Heart right ventricle (tissue), 16 donors: ENCODE results near the gene SKAP1. TPM values are rescaled to one million over a fixed set of nuclear protein-coding genes. Genes with fewer than 3 reads are reported as not detected.
"Not testable (repeated sequence)": the region's sequence is repeated elsewhere in the genome, so short reads cannot be mapped to it uniquely, and the experiment has no call there.

Experiments
- ATAC-seq, 8 donors: fragments of 200-7000 bp; cut with Tn5 transposase; one replicate each; pipeline ENCODE4 v1.9.1; 2020; ENCODE audit warnings: mild to moderate bottlenecking in 8 of 8, moderate library complexity in 8 of 8, moderate number of reproducible peaks in 1 of 8
- DNase-seq, 2 donors: peaks; one replicate each; pipeline ENCODE4 v3.0.0-alpha.2; 2020
- H3K27ac ChIP-seq, 10 donors: fragments of 200-600 bp; sonication (generic) in 2 of 10; one replicate each; pipeline versions ENCODE4 v1.5.0 to v1.8.0; 2020 to 2022; ENCODE audit warnings: mild to moderate bottlenecking in 3 of 10
- H3K27me3 ChIP-seq, 7 donors: fragments of 200-600 bp; one replicate each; pipeline ENCODE4 v1.8.0; 2021 to 2022; ENCODE audit warnings: mild to moderate bottlenecking in 2 of 7
- H3K36me3 ChIP-seq, 9 donors: fragments of 200-600 bp; sonication (generic) in 1 of 9; one replicate each; pipeline versions ENCODE4 v1.5.0 to v1.8.0; 2020 to 2022; ENCODE audit warnings: mild to moderate bottlenecking in 2 of 9
- H3K4me1 ChIP-seq, 9 donors: fragments of 200-600 bp; sonication (generic) in 1 of 9; one replicate each; pipeline versions ENCODE4 v1.5.0 to v1.8.0; 2020 to 2022; ENCODE audit warnings: mild to moderate bottlenecking in 4 of 9
- H3K4me3 ChIP-seq, 10 donors: fragments of 200-600 bp; sonication (generic) in 2 of 10; one replicate each; pipeline versions ENCODE4 v1.5.0 to v1.8.0; 2020 to 2022; ENCODE audit warnings: mild to moderate bottlenecking in 7 of 10, moderate library complexity in 2 of 10
- H3K9me3 ChIP-seq, 11 donors: fragments of 200-600 bp in 10 of 11; sonication (generic) in 2 of 11; one replicate each; pipeline versions ENCODE4 v1.5.0 to v1.8.0; 2013 to 2022; ENCODE audit warnings: mild to moderate bottlenecking in 2 of 11, control low read depth in 1 of 11, moderate library complexity in 1 of 11
- WGBS, 2 donors: extraction: QIAGEN DNeasy Blood & Tissue Kit; methylation state at CpG; one replicate each; pipeline ENCODE4 v1.1.7; 2013; ENCODE audit warnings: inconsistent platforms in 1 of 2; 5-methylcytosine and 5-hydroxymethylcytosine counted together
- intact Hi-C, 10 donors: fragments of 100-400 bp; cut with DNase I; formaldehyde crosslinking; loops; one replicate each; pipeline versions ENCODE4 v1.11.1 to v1.14.2; 2022
- polyA plus RNA-seq, 2 donors: library from polyadenylated mRNA; stranded (reverse); fragments of 200-250 nt; gene quantifications; one replicate each; pipeline ENCODE4 v1.2.3, GENCODE V29; 2013
- total RNA-seq, 10 donors: library from RNA; stranded (reverse); fragmentation: NEBNext Ultra II Directional in 3 of 10; extraction: Animal tissue kit (Norgen Biotek cat#: 25700) in 3 of 10; gene quantifications; one replicate each; pipeline versions ENCODE4 v1.2.1 to v1.2.4, GENCODE V29; 2021 to 2023
- TF ChIP-seq, protein P1 (sequence below), 9 donors: fragments of 200-600 bp; sonication (generic) in 2 of 9; IDR thresholded peaks; one replicate each; pipeline versions ENCODE4 v1.5.0 to v1.8.0; 2021 to 2022; ENCODE audit warnings: antibody characterized with exemption in 9 of 9, mild to moderate bottlenecking in 5 of 9, moderate library complexity in 1 of 9
- donor health status: Arrhythmogenic right ventricular cardiomyopathy.
- donor health status: ischemic (EF 13 %, LVEDD 7.1; RV severe dilation, severe dysfunction).
- donor health status: healthy with polysubstance abuse.
- donor health status: DM: no; HTN: yes; CAD: no.
- donor health status: DM: no; HTN: no; CAD: no.
- donor health status: ischemic (EF 25% LVEDD 6.9; RV normal size, moderate dysfunction).
- donor health status: ischemic (EF 25% LVEDD 5.7; RV mildly dilated, moderate dysfunction).
- donor health status: healthy.
- donor health status: DM: yes; HTN: yes; CAD: no.
- donor health status: Ischemic cardiomyopathy.
- donor health status: ischemic (EF 35%, LVEDD 5.7; RV mildly dilated, moderate dysfunction).
- donor health status: nonischemic (EF 11% LVEDD 7.7; RV severe dilation, severe dysfunction).
- donor health status: DM: yes; HTN: yes; CAD: no.
- donor health status: PGD.
- donor health status: ischemic (EF 29% LVEDD 5.4; RV normal size, mild dysfunction).
- donor health status: nonischemic (EF 23%, LVEDD 6.1; RV moderate dilation, normal function).

The SKAP1 gene
- total and polyA plus RNA-seq, 12 donors = 0.33 to 1.7 (median 0.75) TPM; not detected in 5

DNA sequence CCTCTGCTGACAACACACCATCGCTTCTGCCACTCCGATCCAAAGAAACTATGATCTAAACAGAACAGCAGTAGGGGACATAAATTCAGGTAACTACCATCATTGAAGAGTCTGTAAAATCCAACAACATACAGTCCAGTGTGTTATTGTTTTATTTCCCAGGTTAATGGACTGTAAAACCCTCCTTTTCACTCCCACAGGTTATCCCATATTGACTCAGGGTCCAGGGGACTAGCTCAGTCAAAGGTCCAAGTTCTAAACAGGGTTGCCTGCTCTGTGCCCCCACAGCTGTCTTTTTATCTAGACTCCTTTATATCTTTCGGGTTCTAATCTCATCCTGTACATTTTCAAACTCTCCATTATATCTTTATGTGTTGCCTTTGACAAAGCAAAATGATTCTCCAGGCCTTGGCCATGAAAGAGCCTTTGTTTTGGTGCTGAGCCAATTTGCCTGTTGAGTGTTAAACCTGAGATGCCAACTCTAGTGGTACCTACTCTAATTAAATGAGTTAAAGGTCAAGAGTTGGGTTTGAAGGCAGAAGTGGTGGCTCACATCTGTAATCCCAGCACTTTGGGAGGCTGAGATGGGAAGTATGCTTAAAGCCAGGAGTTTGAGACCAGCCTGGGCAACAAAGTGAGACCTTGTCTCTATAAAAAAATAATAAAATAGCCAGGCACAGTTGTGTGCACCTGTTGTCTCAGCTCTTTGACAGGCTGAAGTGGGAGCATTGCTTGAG, 242.0 kb downstream of the SKAP1 start:
- TF ChIP-seq, protein P1, sequence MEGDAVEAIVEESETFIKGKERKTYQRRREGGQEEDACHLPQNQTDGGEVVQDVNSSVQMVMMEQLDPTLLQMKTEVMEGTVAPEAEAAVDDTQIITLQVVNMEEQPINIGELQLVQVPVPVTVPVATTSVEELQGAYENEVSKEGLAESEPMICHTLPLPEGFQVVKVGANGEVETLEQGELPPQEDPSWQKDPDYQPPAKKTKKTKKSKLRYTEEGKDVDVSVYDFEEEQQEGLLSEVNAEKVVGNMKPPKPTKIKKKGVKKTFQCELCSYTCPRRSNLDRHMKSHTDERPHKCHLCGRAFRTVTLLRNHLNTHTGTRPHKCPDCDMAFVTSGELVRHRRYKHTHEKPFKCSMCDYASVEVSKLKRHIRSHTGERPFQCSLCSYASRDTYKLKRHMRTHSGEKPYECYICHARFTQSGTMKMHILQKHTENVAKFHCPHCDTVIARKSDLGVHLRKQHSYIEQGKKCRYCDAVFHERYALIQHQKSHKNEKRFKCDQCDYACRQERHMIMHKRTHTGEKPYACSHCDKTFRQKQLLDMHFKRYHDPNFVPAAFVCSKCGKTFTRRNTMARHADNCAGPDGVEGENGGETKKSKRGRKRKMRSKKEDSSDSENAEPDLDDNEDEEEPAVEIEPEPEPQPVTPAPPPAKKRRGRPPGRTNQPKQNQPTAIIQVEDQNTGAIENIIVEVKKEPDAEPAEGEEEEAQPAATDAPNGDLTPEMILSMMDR (IDR thresholded peaks at IDR 0.05) = no peak
- no peaks in the 10 kb centered on the region for H3K9me3 ChIP-seq
- intact Hi-C loops = no loop called here
- H3K36me3 ChIP-seq = no peaks in the 10 kb centered on the region
- H3K4me3 ChIP-seq = no peak overlapping the region
- DNase-seq (no peak), ATAC-seq (no peak)
- H3K27me3 ChIP-seq = peaks cover 0 to 87% (median 69%) of the 10 kb centered on the region in 7 donors
- H3K27ac ChIP-seq = no peak overlapping the region
- 79 to 81% methylated on average over 3 of the region's 3 CpGs for WGBS, 2 donors
- no peaks in the 10 kb centered on the region for H3K4me1 ChIP-seq

DNA sequence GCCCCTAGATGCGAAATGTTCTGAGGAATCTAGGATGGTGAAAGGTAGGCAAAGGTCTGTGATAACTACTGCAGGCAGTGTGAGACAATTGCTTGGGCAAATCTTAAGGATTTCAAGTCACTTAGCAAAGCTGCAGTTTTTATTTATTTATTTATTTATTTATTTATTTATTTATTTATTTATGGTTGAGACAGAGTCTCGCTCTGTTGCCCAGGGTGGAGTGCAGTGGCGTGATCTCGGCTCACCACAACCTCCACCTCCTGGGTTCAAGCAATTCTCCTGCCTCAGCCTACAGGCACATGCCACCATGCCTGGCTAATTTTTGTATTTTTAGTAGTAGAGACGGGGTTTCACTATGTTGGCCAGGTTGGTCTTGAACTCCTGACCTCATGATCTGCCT, 243.7 kb downstream of the SKAP1 start:
- WGBS, 2 donors = 96% methylated on average over 5 of the region's 5 CpGs
- H3K9me3 ChIP-seq, intact Hi-C loops, ATAC-seq, H3K27ac ChIP-seq, H3K4me1 ChIP-seq, H3K36me3 ChIP-seq, H3K4me3 ChIP-seq, DNase-seq: not testable (repeated sequence)
- peaks cover 0 to 88% (median 70%) of the 10 kb centered on the region in 7 donors for H3K27me3 ChIP-seq

- no peaks in the 10 kb centered on the region for H3K9me3 ChIP-seq
- no peak overlapping the region for H3K27ac ChIP-seq
- H3K36me3 ChIP-seq = no peaks in the 10 kb centered on the region
- TF ChIP-seq, protein P1 (IDR thresholded peaks at IDR 0.05) = no peak
- 50 to 51% methylated on average over 6 of the region's 6 CpGs for WGBS, 2 donors
- no peaks in the 10 kb centered on the region for H3K4me1 ChIP-seq
- no peak overlapping the region for H3K4me3 ChIP-seq
- DNase-seq = no peak
- peaks cover 0 to 94% (median 69%) of the 10 kb centered on the region in 7 donors for H3K27me3 ChIP-seq
- intact Hi-C loops = no loop called here
- ATAC-seq = no peak
Measured at GRCh38 chr17:48184721-48185120, 245.3 kb downstream of the SKAP1 start.

DNA sequence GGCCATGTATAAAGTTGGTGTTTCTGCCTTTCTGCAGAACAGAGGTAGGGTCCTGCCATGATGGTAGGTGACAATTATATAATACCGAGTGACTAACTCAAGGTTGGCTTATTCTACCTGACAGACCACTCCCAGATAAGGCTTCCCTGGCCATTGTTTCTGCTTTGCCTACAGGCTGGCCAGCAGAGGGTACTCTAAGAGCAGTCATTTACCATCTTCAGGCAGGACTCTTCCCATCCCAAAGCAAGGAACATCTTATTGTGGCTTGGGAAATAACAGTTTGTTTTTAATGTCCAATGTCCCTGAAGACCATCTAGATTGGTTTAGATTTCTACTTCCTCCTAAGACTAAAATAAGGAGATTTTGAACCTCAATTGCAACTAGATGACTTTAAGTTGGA, 248.4 kb downstream of the SKAP1 start:
- no peak for ATAC-seq
- TF ChIP-seq, protein P1 (IDR thresholded peaks at IDR 0.05) = peak in 4 of 9 donors; percentile 12 to 37 (median 25)

More for the DNA sequence above, 248.4 kb downstream of the SKAP1 start:
- intact Hi-C loops = no loop called here
- peaks cover 0 to 77% (median 52%) of the 10 kb centered on the region in 7 donors for H3K27me3 ChIP-seq
- no peak overlapping the region for H3K4me3 ChIP-seq
- H3K9me3 ChIP-seq = no peaks in the 10 kb centered on the region
- WGBS, 2 donors = 0 to 14% methylated on average over 1 of the region's 1 CpG
- H3K36me3 ChIP-seq = no peaks in the 10 kb centered on the region
- DNase-seq = no peak
- H3K4me1 ChIP-seq = no peaks in the 10 kb centered on the region
- H3K27ac ChIP-seq = no peak overlapping the region
